GM18867 (cell line): ENCODE measurements around the gene IGLON5.

Experiments
- ATAC-seq: cut with Tn5 transposase; IDR thresholded peaks from one replicate; pipeline ENCODE4 v1.9.1; 2021; ENCODE audit warnings: mild to moderate bottlenecking, moderate library complexity; ENCODE audit not compliant: unreplicated experiment

The IGLON5 gene

DNA sequence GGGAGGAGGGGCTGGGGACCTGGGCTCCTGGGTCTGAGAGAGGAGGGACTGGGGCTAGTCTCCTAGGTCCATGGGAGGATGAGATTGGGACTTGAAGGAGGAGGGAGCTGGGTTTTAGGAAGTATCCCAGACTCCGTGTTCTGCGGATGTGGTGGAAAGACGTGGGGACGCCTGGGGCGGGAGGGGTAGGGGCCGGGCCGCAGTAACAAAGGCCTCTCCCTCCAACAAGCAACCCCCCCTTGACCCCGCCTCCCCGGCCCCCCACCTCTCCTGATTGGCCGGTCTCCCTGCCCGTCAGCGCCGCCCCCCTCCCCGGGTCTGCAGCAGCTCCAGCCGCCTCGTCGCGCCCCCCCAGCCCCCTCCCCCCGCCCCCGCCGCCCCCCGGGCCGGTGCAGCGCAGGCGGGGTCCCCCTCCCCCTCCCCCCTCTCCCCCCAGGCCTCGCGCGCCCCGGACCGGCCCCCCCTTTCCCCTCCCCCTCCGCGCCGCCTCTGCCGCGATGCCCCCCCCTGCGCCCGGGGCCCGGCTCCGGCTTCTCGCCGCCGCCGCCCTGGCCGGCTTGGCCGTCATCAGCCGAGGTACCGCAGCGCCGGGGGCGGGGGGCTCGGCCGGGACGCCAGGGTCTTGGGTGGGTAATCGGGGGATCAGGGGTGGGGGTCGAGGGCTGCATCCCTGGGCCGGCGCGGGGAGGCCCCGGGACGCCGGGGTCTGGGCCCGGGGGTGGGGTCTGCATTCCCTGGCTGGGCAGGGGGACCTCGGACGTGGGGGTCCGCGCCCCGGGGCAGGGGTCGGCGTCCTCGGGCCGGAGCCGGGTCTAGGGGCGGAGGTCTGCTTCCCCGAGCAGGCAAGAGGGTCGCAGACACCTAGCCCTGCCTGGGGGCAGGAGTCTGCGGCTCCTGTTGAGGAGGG is at the start of gene IGLON5:
TSS of gene IGLON5 (plus strand) at position 294 of the 907 bp plus-strand sequence. CDS start at position 498, 204 bp downstream.
- ATAC-seq, result no peak

DNA sequence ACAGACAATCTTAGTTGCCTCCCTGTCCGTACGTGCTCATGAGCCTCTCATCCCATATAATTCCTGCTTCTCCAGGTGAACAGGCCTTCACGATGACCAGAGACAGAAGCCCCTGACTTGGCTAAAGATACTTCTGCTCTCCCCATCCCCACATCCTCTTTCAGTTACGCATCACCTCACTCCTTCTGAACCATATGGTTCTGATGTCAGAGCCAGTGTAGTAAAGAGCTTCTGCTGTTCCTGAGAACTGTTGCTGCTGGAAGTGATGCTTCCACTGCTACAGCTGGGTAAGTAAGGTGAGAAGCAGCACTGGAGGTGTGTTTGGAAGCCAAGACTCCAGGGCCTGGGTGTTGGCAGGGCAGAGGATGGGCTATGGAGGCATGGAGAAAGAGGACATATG is 47.6 kb upstream of the IGLON5 start:
- ATAC-seq, result no peak

DNA sequence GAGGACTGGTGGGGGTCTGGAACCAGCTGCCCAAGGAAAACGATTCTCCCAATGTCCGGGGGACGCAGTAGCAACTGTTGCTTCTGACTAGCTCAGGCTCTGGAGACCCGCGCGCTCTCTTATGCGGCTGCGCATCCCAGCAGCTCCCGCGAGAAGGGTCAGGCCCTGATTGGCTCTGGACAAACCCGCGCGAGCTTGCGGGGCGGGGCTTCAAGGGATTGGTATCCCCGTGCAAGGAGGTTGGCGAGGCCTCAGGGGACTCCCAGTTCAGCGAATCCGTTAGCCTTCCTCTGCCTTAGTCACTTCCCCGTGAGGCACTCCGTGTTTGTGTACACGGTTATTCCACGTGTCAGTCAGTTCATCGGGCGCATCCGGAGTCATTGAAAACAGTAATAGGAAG is 40.4 kb upstream of the IGLON5 start:
- no peak for ATAC-seq

DNA sequence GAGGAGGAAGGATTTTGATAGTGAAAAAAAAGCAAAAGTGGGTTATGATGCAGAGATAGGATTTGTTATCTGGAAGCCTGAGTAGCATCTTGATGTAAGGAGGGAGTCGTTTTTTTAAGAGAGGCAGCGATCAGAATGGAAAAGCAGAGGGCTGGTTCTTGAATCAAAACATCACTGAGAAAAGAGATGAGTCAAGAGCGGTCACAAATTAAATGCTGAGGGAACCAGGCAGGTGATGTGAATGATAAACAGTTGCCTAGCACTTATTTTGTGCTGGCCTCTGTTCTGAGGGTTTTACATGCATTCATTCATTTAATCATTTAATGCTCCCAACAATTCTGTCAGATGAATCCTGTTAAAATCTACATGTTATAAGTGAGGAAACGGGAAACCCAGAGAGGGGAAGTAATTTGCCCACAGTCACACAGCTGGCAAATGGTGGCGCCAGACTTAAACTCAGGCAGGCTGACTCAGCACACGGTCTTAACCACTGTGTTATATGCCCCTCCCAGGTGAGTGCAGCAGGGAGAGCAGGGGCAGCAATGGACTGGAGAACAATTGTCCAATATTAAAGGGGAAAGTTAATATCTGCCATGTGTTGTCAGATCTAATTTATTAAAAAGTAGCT is 39.1 kb upstream of the IGLON5 start:
- ATAC-seq, result no peak

DNA sequence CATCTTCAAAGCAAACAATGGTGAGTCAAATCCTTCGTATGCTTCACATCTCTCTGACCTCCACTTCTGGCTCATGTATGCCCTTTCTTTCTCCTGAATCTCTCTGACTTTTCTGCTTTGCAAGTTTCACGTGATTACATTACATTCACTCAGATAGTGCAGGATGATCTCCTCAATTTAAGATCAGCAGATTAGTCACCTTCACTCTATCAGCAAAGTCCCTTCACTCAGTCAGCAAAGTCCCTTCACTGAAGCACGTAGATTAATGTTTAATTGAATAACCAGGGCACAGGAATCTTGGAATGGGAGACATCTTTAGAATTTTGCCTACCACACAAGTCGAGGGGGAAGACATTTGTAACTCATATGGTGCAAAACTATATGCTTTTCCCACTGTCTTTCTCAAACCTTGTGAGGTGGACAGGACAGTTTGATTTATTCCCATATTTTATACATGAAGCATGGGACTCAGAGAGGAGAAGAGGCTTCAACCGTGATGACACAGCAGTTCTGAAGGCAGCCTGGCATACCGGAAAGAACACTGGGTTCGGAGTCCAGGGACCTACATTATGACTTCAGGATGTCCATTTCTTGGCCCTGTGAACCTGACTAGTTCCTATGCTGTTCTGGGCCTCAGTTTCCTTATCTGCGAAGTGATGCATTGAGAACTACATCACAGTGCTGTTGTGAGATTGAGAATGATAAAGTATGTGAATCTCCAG is 37.2 kb upstream of the IGLON5 start:
- ATAC-seq, result no peak

DNA sequence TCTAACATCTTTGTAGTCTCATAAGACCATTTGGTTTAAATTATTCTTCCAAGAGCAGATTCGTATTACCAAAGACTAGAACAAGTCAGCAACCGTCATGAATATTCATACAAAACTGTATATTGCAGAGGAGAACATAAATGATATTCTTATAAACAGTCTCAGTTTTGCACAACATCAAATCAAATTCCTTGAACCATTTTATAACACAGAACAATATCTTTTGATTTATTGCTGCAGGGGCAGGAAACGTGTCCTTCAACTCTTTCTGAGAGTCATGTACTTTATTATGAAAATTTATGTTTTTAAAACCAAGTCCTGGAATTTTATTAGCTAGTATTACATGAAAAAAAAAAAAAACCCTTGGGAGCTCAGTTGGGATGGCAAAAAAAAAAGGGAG is 34.3 kb upstream of the IGLON5 start:
- ATAC-seq, result no peak

DNA sequence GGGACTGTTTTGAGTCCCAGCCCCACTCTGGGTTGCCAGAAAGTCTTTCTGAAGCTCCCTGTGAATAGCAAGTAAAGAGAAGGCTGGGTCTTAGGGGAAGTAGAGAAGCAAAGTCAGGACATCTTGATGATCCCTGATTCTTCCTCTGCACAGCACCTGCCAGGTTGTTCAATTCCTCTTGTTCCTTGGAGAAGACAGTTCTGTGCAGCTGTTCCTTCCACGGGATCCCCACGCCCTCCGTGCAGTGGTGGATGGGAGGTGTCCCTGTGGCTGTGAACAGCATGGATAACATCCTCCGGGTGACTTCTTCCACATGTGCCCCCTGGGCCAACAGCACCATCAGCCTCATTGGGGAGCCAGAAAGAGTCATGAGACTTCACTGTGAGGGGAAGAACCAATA is 29.1 kb upstream of the IGLON5 start:
- no peak for ATAC-seq

DNA sequence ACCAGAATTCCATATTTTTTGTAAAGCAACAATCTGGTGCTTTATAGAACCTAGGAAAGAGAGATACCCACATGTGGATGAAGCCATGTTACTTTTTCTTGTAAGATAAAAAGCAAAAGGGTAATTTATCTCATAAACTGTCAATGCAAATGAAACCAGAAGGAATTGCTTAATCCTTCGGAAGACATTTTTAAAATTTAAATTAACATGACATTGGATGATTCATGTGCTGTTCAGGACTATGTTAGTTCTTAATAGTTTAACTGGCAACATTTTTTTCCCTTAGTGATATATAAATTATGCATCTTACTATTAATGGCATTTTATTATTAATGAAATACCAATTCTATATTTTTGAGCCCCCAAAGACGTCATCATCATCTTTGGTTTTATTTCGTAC is 25.8 kb upstream of the IGLON5 start:
- ATAC-seq, result no peak

DNA sequence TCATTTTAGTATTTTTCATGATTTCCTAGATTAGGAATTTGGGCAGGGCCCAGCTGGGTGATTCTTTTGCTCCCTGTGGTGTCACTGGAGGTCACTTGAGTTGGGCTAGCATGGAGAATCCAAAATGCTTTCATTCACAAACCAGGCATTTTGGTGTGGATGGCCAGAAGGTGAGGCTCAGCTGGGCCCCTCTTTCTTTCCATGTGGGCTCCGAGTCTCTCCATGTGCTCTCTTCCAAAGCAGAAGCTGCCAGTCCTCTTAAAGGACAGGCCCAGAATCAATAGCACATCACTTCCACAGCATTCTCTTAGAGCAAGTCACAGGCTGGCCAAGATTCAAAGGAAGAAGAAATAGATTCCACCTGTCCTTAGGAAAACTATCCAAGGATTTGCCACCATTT is 21.8 kb upstream of the IGLON5 start:
- no peak for ATAC-seq

DNA sequence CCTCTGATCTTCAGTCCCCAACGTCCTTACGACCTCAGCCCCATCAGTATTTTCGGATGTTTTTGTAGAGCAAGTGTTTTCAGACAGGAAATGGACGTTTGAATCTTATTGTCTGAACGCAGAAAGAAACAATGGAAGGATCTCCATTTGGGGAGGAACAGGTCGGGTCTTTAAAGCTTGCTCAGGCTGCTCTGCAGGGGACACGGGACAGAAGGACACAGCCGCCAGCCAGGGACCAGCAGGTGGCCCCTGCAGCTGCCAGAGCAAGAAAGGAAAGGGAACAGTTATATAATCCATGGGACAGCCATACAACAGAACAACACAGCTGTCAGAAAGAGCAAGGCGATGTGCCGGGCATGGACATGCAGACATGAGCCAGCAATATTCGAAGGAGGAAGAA is 18.5 kb upstream of the IGLON5 start:
- ATAC-seq, result no peak

DNA sequence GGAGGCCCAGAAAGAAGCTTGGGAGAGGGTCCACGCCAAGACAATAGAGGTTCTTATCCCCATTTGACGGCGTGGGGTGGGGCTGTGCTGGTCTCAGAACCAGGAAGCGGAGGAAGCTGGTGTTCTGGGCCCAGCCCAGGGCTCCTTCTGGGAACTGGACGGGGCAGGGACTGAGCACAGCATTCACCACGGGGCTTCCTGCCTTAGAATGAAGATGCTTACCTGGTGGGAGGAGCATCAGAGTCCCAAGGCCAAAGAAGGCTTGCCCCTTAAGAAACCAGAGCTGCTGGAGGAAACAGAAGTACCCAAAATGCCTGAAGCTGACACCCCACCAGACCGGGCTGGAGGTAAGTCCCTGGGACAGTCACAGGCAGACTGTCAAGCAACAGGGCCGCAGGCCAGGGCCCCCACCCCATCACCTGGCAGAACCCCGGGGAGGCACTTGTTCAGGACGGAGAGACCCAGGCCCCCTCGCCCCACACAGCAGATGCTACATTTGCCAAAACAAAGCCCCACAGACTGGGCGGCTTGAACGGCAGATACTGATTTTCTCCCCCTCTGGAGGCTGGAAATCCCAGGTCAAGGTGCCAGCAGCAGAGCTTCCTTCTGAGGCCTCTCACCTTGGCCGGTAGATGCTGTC is 17.8 kb upstream of the IGLON5 start:
- ATAC-seq, result no peak

DNA sequence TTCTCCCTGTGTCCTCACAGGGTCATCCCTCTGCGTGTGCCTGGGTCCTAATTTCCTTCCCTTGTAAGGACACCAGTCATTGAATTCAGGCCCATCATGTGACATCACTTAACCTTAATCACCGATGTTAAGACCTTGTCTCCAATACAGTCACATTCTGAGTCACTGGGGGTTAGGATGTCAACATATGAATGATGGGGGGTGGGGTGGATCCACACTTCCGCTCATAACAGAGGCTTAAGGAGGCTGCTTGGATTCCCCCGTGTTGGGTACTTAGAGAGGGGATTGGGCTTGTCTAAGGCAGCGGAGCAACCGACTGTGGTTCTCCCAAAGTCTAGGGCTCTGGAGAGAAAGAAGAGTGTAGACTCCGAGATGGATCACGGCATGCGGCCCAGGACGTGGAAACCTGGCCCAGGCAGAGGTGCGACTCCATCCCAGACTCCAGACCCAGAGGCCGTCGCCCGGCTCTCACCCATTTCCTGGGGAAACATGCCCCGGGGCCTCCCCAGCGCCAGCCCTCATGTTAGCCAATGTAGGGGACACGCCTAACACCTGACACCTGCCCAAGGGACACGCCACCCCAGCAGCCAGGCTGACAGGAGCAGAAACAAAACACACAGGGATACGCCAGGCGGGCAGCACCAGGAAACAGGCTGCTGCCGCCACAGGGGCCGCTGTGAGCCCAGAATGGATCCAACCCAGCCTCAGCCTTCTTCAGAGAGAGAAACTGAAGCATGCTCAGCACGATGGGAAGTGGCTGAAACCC is 17.1 kb upstream of the IGLON5 start:
- no peak for ATAC-seq

DNA sequence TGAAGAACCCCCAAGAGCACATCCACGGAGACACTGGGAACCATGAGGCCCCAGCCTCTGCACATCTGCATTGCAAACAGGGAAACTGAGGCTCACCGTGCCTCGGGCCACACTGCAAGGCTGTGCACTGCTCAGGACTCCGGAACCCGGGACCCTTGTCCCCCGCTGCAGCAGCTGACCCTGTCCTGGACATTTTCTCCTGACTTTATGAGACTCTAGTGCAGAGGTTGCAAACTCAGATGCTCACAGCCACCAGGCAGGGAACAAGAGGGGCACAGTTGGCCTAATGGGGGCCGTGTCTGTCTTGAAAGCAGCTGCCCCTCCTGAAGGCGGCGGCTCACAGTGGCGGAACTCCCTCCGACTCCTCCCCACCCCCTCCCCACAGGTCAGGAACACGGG is 16.5 kb upstream of the IGLON5 start:
- ATAC-seq, result no peak

DNA sequence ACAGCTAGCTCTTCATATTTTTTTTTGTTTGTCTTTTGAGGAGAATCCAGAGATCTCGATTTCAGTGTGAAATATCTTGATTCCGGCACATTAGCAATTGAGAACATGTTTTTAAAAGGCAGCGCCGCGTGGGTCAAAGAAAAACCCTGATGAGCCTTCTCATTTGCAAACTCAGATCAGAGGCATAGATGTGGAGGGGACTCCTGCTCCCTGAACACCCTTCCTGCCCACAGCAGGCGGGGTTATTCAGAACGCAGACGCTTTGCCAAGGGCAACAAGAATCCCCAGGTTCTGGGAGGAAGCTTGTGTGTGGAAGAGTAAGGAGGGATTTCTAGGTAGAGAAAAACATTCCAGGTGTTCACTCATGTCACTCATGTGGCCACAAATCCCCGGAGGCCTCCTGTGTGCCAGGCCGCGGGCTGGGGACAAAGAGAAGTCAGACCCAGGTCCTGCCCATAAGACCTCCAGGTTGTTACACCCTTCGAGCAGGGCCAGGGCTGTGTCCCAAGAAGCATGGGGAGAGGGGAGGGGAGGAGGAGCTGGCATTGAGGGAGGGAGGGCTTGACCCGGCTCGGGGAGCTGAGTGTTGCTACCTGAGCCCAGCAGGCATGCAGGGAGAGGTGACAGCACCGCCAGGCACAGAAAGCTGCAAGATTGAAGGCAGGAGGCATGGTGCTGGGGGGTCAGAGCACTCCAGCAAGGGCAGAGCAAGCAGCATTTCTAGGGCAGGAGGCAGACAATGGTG is 15.9 kb upstream of the IGLON5 start:
- ATAC-seq, result no peak

DNA sequence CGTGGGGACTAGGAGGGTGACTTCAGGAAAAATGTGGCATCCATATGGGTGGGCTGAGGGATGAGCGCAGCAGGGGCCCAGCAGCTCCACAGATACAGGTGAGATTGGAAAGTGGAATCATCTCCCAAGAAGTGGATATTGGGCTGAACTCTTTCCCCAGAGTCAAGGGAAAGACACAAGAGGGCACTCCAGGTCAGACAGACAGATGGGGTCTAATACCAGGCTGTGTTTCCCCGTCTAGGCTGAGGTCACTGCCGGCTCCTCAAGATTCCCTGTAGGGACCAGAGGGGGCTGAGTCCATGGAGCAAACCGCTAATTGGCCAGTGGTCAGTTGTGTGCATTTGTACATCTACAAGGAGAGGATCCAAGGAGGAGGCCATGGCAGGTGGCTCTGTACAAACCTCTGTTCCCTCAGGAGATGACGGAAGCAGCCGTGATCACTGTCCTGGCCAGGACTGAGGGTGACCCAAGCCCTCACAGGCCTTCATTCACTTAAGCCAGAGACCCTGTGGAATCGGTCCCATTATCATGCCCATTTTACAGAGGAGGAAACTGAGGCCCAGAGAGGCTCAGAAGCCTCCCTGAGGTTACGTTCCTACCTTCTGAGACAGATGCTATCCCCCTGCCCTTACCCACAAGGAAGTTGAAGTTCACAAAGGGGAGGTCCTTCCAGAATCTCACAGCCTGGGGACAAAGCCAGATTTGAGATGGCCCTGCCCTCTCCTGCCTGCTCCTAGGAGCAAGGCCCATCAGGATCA is 14.9 kb upstream of the IGLON5 start:
- ATAC-seq, result no peak

DNA sequence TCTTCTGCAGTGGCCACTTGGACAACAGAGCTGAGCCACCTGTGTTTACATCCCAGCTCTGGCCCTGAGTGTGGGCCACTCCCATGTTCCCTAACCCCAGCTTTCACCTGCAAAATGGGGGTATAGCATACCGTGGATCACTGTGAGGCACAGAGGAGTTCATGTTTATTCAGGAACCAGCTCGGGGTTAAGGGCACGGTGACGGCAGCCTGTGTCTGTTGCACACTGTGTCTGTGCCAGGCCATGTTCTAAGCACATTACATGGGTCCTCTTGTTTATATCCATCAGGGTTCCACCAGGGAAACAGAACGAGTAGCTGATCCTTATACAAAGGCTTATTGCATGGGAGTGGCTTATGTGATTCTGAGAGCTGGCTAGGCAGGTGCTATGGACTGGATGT is 14.0 kb upstream of the IGLON5 start:
- ATAC-seq, result no peak

DNA sequence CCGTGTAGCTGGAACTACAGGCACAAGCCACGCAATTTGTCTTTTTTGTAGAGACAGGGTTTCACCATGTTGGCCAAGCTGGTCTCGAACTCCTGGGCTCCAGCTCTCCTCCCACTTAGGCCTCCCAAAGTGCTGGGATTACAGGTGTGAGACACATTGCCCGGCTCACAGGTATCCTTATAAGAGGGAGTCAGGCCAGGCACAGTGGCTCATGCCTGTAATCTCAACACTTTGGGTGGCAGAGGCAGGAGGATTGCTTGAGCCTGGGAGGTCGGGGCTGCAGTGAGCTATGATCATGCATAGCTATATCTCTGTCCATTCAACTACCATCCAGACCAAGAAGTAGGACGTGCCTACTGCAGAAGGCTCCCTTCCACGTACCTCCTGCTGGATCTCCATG is 10.2 kb upstream of the IGLON5 start:
- ATAC-seq, result no peak

DNA sequence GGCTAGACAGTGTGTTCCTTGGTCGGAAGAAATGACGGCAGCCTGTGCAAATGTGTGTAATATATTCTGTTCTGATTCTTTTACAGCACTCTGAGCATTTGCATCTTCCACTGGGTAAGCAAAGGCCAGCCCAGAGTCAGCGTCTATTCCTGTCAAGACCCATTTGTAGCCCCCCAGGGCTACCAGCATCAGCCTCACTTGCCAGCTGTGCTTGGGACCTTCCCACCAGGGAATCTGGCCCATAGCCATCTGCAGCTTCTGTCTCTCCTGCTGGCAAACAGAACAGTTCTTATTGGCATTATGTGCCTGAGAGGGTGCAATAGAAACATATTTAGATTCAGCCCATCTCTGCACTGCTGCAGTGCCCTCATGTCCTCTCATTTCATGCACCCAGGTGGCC is 6.0 kb upstream of the IGLON5 start:
- ATAC-seq, result no peak

DNA sequence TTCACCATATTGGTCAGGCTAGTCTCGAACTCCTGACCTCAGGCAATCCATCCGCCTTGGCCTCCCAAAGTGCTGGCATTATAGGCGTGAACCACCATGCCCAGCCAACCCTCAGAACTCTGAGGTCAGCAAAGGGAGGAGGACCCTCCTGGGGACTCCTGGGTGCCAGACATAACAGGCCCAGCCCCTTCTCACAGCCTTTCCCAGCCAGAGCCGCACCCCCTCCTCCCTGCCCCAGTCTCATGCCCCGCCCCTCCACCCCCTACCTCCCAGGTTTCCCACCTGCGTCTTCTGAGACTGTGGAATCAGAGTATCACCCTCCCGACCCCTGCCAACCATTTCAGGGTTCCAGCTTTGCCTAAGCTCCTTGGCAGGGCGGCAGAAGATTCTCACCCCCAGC is 5.2 kb downstream of the IGLON5 start:
- no peak for ATAC-seq
